ENCODE results near the gene GCNT1.
A peak's percentile ranks its signal among the peaks of the same experiment; 100 is the strongest.
"Not testable (repeated sequence)": the region's sequence is repeated elsewhere in the genome, so short reads cannot be mapped to it uniquely, and the experiment has no call there.

Gene GCNT1

GRCh38 chr9:76431601-76432000 lies 27.4 kb upstream of the GCNT1 start:
- Histone ChIP-seq H3K4me3 (no peak overlapping the region), H3K9me3 (no peaks in the 10 kb centered on the region), H3K4me1 (no peaks in the 10 kb centered on the region), H3K27me3 (ENCODE audit: low read depth) (no peaks in the 10 kb centered on the region), H3K36me3 (replicated peaks) (no peaks in the 10 kb centered on the region)
- in situ Hi-C loops (cut with MboI; ENCODE audit: low sequenced_read_pairs): no loop called here
- DNase-seq (ENCODE audit: low spot score in 2 of 2): peak in 1 of 2 experiments; percentile 25

GRCh38 chr9:76433406-76433805 lies 25.6 kb upstream of the GCNT1 start:
- Histone ChIP-seq H3K4me1 (no peaks in the 10 kb centered on the region), H3K4me3 (no peak overlapping the region), H3K27me3 (ENCODE audit: low read depth) (no peaks in the 10 kb centered on the region), H3K36me3 (replicated peaks) (no peaks in the 10 kb centered on the region), H3K9me3 (no peaks in the 10 kb centered on the region)
- in situ Hi-C loops (cut with MboI; ENCODE audit: low sequenced_read_pairs): no loop called here
- no peak for DNase-seq (ENCODE audit: low spot score in 2 of 2)

- Histone ChIP-seq H3K27me3 (ENCODE audit: low read depth) (no peaks in the 10 kb centered on the region), H3K4me3 (no peak overlapping the region), H3K4me1 (no peaks in the 10 kb centered on the region)
Observed at GRCh38 chr9:76433836-76434235, 25.1 kb upstream of the GCNT1 start.

GRCh38 chr9:76434897-76435296 lies 24.1 kb upstream of the GCNT1 start:
- DNase-seq (ENCODE audit: low spot score in 2 of 2); H3K27me3 ChIP-seq (ENCODE audit: low read depth); H3K36me3 ChIP-seq (replicated peaks); in situ Hi-C loops (cut with MboI; ENCODE audit: low sequenced_read_pairs); H3K4me3 ChIP-seq; H3K9me3 ChIP-seq; H3K4me1 ChIP-seq: not testable (repeated sequence)

More at GRCh38 chr9:76433836-76434235, 25.1 kb upstream of the GCNT1 start:
- in situ Hi-C loops (cut with MboI; ENCODE audit: low sequenced_read_pairs): no loop called here
- Histone ChIP-seq H3K9me3 (no peaks in the 10 kb centered on the region), H3K36me3 (replicated peaks) (no peaks in the 10 kb centered on the region)
- no peak for DNase-seq (ENCODE audit: low spot score in 2 of 2)

- H3K9me3 ChIP-seq; in situ Hi-C loops (cut with MboI; ENCODE audit: low sequenced_read_pairs); H3K4me3 ChIP-seq; H3K27me3 ChIP-seq (ENCODE audit: low read depth); DNase-seq (ENCODE audit: low spot score in 2 of 2); H3K36me3 ChIP-seq (replicated peaks); H3K4me1 ChIP-seq: not testable (repeated sequence)
Observed at GRCh38 chr9:76437017-76437699, 21.8 kb upstream of the GCNT1 start.

GRCh38 chr9:76438841-76439588 lies 20.0 kb upstream of the GCNT1 start:
- in situ Hi-C loops (cut with MboI; ENCODE audit: low sequenced_read_pairs): no loop called here
- H3K4me1 ChIP-seq: no peaks in the 10 kb centered on the region
- no peak for DNase-seq (ENCODE audit: low spot score in 2 of 2)

GRCh38 chr9:76441551-76442322 lies 17.2 kb upstream of the GCNT1 start:
- Histone ChIP-seq H3K27me3 (ENCODE audit: low read depth) (no peaks in the 10 kb centered on the region), H3K9me3 (no peaks in the 10 kb centered on the region), H3K36me3 (replicated peaks) (no peaks in the 10 kb centered on the region), H3K4me3 (no peak overlapping the region), H3K4me1 (no peaks in the 10 kb centered on the region)
- in situ Hi-C loops (cut with MboI; ENCODE audit: low sequenced_read_pairs): no loop called here
- no peak for DNase-seq (ENCODE audit: low spot score in 2 of 2)

More at GRCh38 chr9:76438841-76439588, 20.0 kb upstream of the GCNT1 start:
- H3K27me3 ChIP-seq (ENCODE audit: low read depth): no peaks in the 10 kb centered on the region
- H3K9me3 ChIP-seq: no peaks in the 10 kb centered on the region
- H3K4me3 ChIP-seq: no peak overlapping the region
- no peaks in the 10 kb centered on the region for H3K36me3 ChIP-seq (replicated peaks)

- in situ Hi-C loops (cut with MboI; ENCODE audit: low sequenced_read_pairs): no loop called here
- no peaks in the 10 kb centered on the region for H3K4me1 ChIP-seq
- H3K9me3 ChIP-seq: no peaks in the 10 kb centered on the region
- no peaks in the 10 kb centered on the region for H3K27me3 ChIP-seq (ENCODE audit: low read depth)
- DNase-seq (ENCODE audit: low spot score in 2 of 2): no peak
- H3K36me3 ChIP-seq (replicated peaks): no peaks in the 10 kb centered on the region
- no peak overlapping the region for H3K4me3 ChIP-seq
Observed at GRCh38 chr9:76443887-76444286, 15.1 kb upstream of the GCNT1 start.

GRCh38 chr9:76444322-76444929 lies 14.6 kb upstream of the GCNT1 start:
- DNase-seq (ENCODE audit: low spot score in 2 of 2): no peak

GRCh38 chr9:76445976-76446375 lies 13.0 kb upstream of the GCNT1 start:
- Histone ChIP-seq H3K27me3 (ENCODE audit: low read depth) (no peaks in the 10 kb centered on the region), H3K36me3 (replicated peaks) (no peaks in the 10 kb centered on the region), H3K4me1 (0 out of 2 replicates have a peak, but pooled peaks cover 2% of the 10 kb centered on the region), H3K4me3 (no peak overlapping the region), H3K9me3 (no peaks in the 10 kb centered on the region)
- in situ Hi-C loops (cut with MboI; ENCODE audit: low sequenced_read_pairs): loop anchor here (5.0 kb wide), 2 partner anchors 211 to 261 kb away; no protein-coding TSS in a partner anchor
- DNase-seq (ENCODE audit: low spot score in 2 of 2): no peak

More at GRCh38 chr9:76444322-76444929, 14.6 kb upstream of the GCNT1 start:
- in situ Hi-C loops (cut with MboI; ENCODE audit: low sequenced_read_pairs): no loop called here
- H3K9me3 ChIP-seq: no peaks in the 10 kb centered on the region
- 0 out of 2 replicates have a peak, but pooled peaks cover under 1% of the 10 kb centered on the region for H3K4me1 ChIP-seq
- H3K4me3 ChIP-seq: no peak overlapping the region
- H3K36me3 ChIP-seq (replicated peaks): no peaks in the 10 kb centered on the region
- no peaks in the 10 kb centered on the region for H3K27me3 ChIP-seq (ENCODE audit: low read depth)

GRCh38 chr9:76448501-76448900 lies 10.5 kb upstream of the GCNT1 start:
- in situ Hi-C loops (cut with MboI; ENCODE audit: low sequenced_read_pairs): loop anchor here (5.0 kb wide), 2 partner anchors 209 to 259 kb away; no protein-coding TSS in a partner anchor
- Histone ChIP-seq H3K4me3 (no peak overlapping the region), H3K27me3 (ENCODE audit: low read depth) (no peaks in the 10 kb centered on the region), H3K9me3 (no peaks in the 10 kb centered on the region), H3K36me3 (replicated peaks) (no peaks in the 10 kb centered on the region), H3K4me1 (0 out of 2 replicates have a peak, but pooled peaks cover 2% of the 10 kb centered on the region)
- DNase-seq (ENCODE audit: low spot score in 2 of 2): no peak

GRCh38 chr9:76451234-76451633 lies 7.7 kb upstream of the GCNT1 start:
- 0 out of 2 replicates have a peak, but pooled peaks cover 2% of the 10 kb centered on the region for H3K4me1 ChIP-seq
- H3K4me3 ChIP-seq: no peak overlapping the region
- in situ Hi-C loops (cut with MboI; ENCODE audit: low sequenced_read_pairs): no loop called here
- H3K9me3 ChIP-seq: no peaks in the 10 kb centered on the region
- no peaks in the 10 kb centered on the region for H3K36me3 ChIP-seq (replicated peaks)
- H3K27me3 ChIP-seq (ENCODE audit: low read depth): no peaks in the 10 kb centered on the region
- no peak for DNase-seq (ENCODE audit: low spot score in 2 of 2)

GRCh38 chr9:76452839-76453238 lies 6.1 kb upstream of the GCNT1 start:
- DNase-seq (ENCODE audit: low spot score in 2 of 2): no peak
- in situ Hi-C loops (cut with MboI; ENCODE audit: low sequenced_read_pairs): no loop called here
- H3K4me1 ChIP-seq: 0 out of 2 replicates have a peak, but pooled peaks cover 2% of the 10 kb centered on the region

More at GRCh38 chr9:76452839-76453238, 6.1 kb upstream of the GCNT1 start:
- H3K9me3 ChIP-seq: no peaks in the 10 kb centered on the region
- no peak overlapping the region for H3K4me3 ChIP-seq
- no peaks in the 10 kb centered on the region for H3K36me3 ChIP-seq (replicated peaks)
- no peaks in the 10 kb centered on the region for H3K27me3 ChIP-seq (ENCODE audit: low read depth)
